ENCODE results near the gene PCF11.
"Not testable (repeated sequence)": the region's sequence is repeated elsewhere in the genome, so short reads cannot be mapped to it uniquely, and the experiment has no call there.

The PCF11 gene

GRCh38 chr11:83193315-83194280, 36.7 kb downstream of the PCF11 start, which contains the start of gene ANKRD42:
Gene ANKRD42, plus strand, starts transcription at chr11:83193712. Its CDS starts 959 bp downstream, at chr11:83194671.
- DNase-seq (ENCODE audit: low spot score): peak; percentile 93

GRCh38 chr11:83194281-83195142, 37.6 kb downstream of the PCF11 start:
- DNase-seq (ENCODE audit: low spot score): peak; percentile 20

GRCh38 chr11:83195143-83195466, 38.2 kb downstream of the PCF11 start:
- DNase-seq (ENCODE audit: low spot score): no peak

- no peak for DNase-seq (ENCODE audit: low spot score)
Observed at GRCh38 chr11:83195649-83196048, 38.7 kb downstream of the PCF11 start.

- no peak for DNase-seq (ENCODE audit: low spot score)
Observed at GRCh38 chr11:83200035-83200434, 43.1 kb downstream of the PCF11 start.

GRCh38 chr11:83205608-83206185, 48.8 kb downstream of the PCF11 start:
- no peak for DNase-seq (ENCODE audit: low spot score)

GRCh38 chr11:83206221-83206620, 49.3 kb downstream of the PCF11 start:
- no peak for DNase-seq (ENCODE audit: low spot score)

- DNase-seq (ENCODE audit: low spot score): not testable (repeated sequence)
Observed at GRCh38 chr11:83206771-83207382, 49.9 kb downstream of the PCF11 start.

GRCh38 chr11:83219095-83219494, 62.2 kb downstream of the PCF11 start:
- DNase-seq (ENCODE audit: low spot score): no peak

- no peak for DNase-seq (ENCODE audit: low spot score)
Observed at GRCh38 chr11:83220260-83220659, 63.3 kb downstream of the PCF11 start.

- DNase-seq (ENCODE audit: low spot score): no peak
Observed at GRCh38 chr11:83221694-83222093, 64.8 kb downstream of the PCF11 start.

GRCh38 chr11:83222499-83222898, 65.6 kb downstream of the PCF11 start:
- DNase-seq (ENCODE audit: low spot score): no peak

- DNase-seq (ENCODE audit: low spot score): no peak
Observed at GRCh38 chr11:83223457-83223856, 66.5 kb downstream of the PCF11 start.

GRCh38 chr11:83235825-83236224, 78.9 kb downstream of the PCF11 start:
- DNase-seq (ENCODE audit: low spot score): no peak

Measured in globus pallidus (tissue), 1 donor.